NCI-H1048 (cell line): Measurements from ENCODE around the gene ACTL6B.

Experiments
- DNase-seq: peaks from one replicate; lab custom pipeline; 2025; lab: John Stamatoyannopoulos, UW

ACTL6B gene

DNA sequence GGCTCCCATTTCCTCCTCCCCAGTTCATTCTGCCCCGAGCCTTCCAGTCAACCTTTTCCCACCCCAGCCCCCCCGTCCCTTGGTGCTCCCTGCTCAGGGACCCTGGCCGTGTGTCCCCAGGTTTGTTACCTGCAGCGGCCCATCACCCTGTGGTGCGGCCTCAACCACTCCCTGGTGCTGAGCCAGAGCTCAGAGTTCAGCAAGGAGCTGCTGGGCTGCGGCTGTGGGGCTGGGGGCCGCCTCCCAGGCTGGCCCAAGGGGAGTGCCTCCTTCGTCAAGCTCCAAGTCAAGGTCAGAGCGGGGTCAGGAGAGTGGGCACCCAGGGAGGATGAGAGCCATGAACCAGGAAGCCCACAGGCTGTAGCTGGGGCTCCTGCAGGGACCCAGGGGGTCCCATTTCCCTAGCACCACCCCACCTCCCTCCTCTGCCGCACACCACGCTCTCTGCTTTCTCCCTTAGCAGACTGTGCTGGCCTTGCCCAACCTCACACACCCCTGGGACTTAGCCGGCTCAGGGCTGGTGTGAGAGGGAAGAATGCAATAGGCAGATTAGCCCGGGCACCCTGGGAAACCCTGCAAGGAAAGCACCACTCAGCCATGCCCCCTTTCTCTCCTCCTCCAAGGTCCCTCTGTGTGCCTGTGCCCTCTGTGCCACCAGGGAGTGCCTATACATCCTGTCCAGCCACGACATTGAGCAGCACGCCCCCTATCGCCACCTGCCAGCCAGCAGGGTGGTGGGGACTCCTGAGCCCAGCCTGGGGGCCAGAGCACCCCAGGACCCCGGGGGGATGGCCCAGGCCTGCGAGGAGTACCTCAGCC lies 56.1 kb downstream of the ACTL6B start:
- no peak for DNase-seq

DNA sequence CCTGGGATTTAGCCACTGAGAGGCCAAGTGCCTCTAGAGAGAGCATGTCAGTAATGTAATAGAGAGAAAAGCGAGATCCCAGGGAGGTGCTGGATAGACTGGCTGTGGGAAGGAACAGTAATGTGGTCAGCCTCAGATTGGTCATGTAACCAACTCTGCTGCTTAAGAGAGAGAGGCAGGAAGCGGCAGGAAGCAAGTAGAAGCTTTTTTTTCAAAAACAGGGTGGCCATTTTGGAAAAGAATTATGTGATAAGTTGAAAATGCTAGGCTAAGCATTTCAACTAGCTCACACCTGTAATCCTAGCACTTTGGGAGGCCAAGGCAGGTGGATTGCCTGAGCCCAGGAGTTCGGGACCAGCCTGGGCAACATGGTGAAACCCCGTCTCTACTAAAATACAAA lies 57.8 kb downstream of the ACTL6B start:
- no peak for DNase-seq

- DNase-seq, result no peak
Observed at GRCh38 chr7:100595188-100595587, 61.1 kb downstream of the ACTL6B start.
